Islet of Langerhans (tissue), 1 donor: ENCODE data around the gene ITGB6.

Source experiments
- FAIRE-seq: peaks from one replicate; lab custom pipeline; 2011; peaks lifted over from hg19 to GRCh38; lab: Jason Lieb, UNC

The ITGB6 gene

GRCh38 chr2:160087854-160088745 is 112.0 kb downstream of the ITGB6 start:
- FAIRE-seq = no peak

GRCh38 chr2:160085662-160086061 is 114.4 kb downstream of the ITGB6 start:
- no peak for FAIRE-seq

GRCh38 chr2:160077912-160078810 is 121.9 kb downstream of the ITGB6 start:
- no peak for FAIRE-seq

DNA sequence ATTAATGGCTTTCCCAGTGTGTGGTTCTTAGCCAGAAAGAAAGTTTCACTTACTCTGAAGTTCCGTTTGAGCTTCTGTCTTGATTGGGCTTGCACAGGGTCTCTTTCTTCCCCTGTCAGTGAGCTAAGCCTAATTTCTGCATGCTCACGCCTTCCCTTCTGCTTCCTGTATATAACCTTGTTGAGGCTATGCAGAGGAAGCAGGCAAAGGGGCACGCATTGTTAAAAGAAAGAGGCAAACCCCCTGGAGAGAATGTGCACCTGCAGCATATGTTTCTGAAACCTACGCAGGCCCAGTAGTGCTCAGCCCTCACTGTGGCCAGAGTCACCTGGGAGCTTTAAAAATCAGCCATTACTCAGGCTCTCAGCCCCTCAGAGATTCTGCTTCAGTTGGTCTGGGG is 123.2 kb downstream of the ITGB6 start:
- no peak for FAIRE-seq

DNA sequence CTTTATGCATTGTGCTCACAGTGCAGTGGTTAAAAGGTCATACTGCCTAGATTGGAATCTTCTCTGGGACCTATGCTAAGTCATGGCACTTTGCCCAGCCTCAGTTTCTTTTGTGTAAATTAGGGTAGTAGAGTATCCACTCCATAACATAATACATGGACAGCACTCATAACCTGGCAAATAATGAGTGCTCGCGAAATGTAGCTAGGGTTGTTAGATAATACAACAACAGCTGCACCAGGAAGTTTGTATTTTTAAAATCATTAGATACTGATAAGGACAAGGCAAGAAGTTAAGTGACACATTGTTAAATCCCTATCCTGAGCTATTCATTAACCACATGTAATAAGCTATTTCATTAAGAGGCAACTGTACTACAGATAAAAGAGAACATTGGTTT is 123.8 kb downstream of the ITGB6 start:
- FAIRE-seq = no peak

GRCh38 chr2:160075171-160075570 is 124.9 kb downstream of the ITGB6 start:
- FAIRE-seq = no peak

DNA sequence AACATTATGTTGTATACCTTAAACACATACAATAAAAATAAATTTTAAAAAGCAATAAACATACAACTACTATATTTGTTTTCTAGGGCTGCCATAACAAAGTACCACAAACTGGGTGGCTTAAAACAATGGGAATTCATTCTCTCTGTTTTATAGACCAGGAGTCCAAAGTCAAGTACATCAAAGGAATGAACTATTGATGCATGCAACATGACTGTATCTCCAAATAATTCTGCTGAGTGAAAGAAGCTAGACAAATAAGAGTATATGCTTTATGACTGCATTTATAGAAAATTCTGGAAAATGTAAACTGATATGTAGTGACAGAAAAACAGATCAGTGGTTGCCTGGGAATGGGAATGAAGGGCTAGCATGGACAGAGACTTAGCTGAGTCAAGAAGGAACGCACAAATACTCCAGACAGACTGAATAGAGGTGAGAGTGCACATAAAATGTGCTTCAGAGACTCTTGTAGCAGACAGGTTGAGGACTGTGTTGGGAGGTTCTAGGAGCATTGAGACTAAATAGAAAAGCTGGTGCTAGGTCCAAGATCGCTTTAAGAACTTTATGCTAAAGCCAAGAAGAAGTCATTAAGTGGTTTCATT is 126.7 kb downstream of the ITGB6 start:
- FAIRE-seq = no peak

DNA sequence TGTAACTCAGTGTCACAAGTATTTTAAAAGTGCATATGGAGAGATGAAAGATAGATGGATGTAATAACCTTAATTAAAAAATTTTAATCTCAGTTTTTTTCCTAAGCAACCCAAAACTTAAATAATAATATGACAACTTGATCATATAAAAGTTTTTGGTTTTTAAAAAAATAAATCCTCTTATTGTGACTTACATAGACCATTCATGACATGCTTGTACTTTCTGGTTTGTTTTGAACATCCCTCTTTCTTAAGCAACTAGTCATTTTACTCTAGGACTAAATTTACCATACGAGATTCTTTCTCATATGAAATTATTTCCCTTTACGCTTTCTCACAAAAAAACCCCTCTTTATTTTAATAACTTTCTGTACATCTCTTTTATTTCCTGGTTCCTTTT is 131.2 kb downstream of the ITGB6 start:
- no peak for FAIRE-seq

GRCh38 chr2:160064916-160065315 is 135.2 kb downstream of the ITGB6 start:
- no peak for FAIRE-seq

DNA sequence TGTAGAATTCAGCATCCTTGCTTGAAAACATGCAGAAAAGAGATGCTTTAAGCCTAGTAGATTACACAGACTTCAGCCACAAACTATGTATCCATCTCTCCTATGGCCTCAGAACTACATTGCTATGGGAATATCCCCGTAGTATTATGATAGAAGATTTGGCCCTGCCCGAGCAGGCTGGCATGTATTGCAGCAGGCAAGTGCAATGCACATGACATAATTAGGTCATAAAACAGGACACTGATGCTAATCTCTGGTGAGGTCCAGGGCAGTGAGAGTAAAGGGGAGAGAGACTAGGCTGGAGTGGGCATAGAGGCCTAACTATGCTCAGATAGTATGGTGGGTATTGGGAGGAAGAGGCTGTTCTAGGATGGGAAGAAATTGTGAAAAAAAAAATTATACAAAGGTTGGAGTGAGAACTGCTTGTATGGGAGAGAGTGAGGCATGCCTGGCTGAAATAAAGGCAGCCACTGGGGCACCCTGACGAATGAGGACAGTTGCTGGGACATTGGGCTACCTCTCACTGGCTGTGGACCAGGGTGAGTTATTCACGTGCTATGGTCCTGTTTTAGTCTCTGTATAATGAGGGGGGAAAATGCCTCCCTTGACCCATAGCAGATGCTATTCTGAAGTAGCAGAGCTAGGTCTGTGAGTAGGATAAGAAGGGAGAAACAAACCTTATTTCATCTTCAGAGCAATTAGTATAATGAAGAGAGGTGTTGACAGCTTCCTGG is 136.0 kb downstream of the ITGB6 start:
- FAIRE-seq = no peak

- no peak for FAIRE-seq
These were observed 136.8 kb downstream of the ITGB6 start for GRCh38 chr2:160063271-160063670.

DNA sequence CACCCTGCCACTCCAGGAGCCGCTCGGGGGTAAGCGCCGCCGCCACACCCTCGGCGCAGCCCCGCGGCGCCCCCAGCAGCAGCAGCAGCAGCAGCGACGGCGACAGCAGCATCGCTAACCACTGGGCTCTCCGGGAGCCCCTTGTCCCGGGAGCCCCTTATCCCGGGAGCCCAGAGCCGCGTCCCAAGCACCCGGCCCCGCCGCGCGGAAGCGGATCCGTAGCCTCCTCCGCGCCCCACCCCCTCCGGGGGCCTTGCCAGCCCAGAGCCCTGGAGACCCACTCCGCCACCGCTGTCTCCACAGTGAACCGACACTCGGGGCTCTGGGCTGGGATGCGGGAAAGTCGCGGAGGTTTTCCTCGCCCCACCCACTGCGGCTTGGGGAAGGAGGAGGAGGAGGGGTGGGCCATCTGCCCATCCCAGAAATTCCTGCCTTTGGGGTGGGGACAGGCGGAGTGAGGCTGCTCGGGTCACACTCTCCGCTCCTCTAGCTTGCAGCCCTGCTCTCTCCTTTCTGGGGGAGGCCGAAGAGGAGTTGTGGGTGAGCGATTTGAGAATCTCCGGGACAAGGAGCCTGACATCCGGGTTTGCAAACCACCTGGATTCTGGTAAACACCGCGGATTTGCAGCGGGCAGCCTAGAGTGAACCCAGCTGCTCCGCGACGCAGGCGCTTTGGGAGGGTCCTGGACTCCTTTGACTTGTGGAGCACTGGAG is 137.6 kb downstream of the ITGB6 start, which contains the start of gene PLA2R1:
Gene PLA2R1, minus strand, starts transcription at position 324 of the 714 bp plus-strand sequence. Its CDS starts 212 bp downstream, at position 112.
- no peak for FAIRE-seq

DNA sequence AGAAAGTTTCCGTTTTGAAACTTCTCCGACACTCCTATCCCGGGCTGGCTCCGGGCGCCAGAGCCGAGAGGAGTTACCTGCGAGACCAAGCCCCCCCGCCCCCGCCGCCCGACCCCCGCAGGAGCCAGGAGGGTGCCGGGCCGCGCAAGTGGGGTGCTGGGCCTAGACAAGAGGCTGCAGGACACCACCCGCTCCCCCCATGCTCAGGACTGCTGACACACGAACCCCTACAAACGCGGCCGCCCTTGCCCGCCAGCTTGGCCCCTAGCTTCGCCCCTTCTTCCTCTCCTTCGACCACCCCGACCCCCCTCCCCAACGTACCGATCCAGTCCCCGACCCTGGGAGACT is 138.2 kb downstream of the ITGB6 start:
- FAIRE-seq = no peak

DNA sequence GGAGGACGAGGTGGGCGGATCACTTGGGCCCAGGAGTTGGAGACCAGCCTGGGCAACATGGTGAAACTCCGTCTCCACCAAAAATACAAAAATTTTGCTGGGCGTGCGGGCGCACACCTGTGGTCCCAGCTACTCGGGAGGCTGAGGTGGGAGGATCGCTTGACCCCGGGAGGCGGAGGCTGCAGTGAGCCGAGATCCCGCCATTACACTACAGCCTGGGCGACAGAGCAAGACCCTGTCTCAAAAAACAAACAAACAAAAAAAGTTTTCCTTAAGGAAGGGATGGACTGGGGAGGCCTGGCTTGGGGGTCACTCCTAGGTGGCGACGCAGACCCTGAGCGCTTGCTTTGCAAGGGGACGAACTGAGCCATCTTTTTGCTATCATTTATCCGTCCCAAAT is 138.5 kb downstream of the ITGB6 start:
- FAIRE-seq = no peak

GRCh38 chr2:160060297-160060696 is 139.8 kb downstream of the ITGB6 start:
- no peak for FAIRE-seq

- FAIRE-seq = no peak
These were observed 142.7 kb downstream of the ITGB6 start for GRCh38 chr2:160057356-160057755.

DNA sequence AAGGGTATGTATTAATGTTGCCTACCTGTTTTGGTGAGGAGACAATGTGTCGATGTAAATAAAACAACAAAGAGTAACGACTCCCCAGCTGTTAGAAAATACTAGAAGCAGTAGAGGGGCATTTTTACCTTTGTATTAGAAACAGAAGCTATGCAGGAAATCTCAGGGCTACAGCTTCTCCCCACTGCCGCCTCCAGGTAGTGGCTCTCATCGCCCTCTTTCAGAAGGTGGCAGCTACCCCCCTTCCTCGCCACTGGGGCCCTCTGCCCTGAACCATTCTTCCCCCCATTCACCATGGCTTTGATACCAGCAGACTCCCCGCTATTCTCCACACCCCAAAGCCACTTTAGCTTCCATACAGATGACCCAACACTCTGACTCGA is 144.4 kb downstream of the ITGB6 start:
- FAIRE-seq = no peak

DNA sequence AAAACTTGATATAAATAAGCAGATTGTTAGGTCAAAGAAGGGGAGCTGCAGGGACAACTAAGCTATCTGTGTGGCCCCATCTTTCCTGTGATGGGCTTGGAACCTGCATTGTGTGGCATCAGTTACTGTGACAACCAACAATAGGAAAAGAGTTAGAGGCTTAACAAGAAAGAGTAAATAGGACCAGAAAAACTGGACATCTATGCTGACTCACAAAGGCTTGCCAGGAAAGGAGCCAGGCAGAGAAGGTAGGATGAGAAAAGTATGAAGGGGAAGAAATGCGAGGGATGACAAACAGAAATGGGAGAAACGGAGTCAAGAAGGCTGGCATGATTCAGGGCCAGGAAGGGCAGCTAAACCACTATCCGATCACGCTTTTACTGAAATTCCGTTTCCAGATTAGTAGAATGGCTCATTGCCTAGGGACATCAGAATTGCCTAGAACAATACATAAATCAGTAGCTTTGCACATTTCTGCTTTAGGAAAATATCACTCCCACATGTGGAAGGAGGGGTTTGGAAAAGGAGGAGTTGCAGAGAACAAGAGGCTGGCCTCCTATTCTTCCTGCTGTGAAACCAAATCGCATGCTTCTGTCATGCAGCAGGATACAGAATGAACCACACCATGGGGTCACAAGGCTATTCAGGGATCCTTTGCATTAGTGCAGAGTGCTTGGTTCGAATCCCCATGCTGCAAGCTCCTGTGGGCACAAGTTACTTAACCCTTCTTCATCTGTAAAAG is 144.9 kb downstream of the ITGB6 start:
- FAIRE-seq = no peak

- no peak for FAIRE-seq
These were observed 146.1 kb downstream of the ITGB6 start for GRCh38 chr2:160053946-160054345.

GRCh38 chr2:160052531-160052930 is 147.5 kb downstream of the ITGB6 start:
- FAIRE-seq = no peak

DNA sequence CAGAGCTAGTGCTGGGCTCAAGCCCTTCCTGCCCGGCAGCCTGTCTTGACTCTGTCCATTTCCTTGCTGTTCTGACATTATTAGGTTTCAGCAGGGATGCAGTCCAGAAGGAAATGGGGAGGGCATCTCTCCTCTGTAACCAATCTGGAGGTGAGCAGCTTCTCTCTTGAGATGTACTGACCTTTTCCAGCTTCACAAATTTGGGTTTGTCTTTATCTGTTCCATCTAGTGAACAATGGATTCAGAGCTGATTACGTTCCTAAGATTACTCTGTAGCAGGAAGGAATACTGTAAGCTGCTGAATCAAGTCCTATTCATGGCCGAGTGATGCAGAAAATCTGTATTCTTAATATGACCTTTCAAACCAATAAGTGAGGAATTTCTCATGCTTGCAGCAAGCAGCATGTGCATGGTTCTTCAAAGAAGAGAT is 148.7 kb downstream of the ITGB6 start:
- FAIRE-seq = no peak
